Measurements from ENCODE around the gene GREB1. TPM values are rescaled to one million over a fixed set of nuclear protein-coding genes. Genes with fewer than 3 reads are reported as not detected.

Gene GREB1
- total and polyA plus RNA-seq, 2 experiments from 2014 or later = 12.0 to 35.0 TPM

GRCh38 chr2:11640132-11640531 lies 106.3 kb downstream of the GREB1 start:
- Mint-ChIP-seq H3K4me3 (no peak overlapping the region), H3K27me3 (ENCODE audit: insufficient read depth, low read depth, poor library complexity) (peaks cover 7% of the 10 kb centered on the region), H3K9me3 (no peaks in the 10 kb centered on the region), H3K4me1 (no peaks in the 10 kb centered on the region), H3K36me3 (ENCODE audit: low read depth) (peaks cover 47% of the 10 kb centered on the region), H3K27ac (peak overlapping the region; percentile 51; the same call in 1 of the 2 replicates)
- Histone ChIP-seq H2AFZ (no peak overlapping the region), H4K20me1 (replicated peaks; ENCODE audit: insufficient read depth) (no peaks in the 10 kb centered on the region), H3F3A (replicated peaks; ENCODE audit: low read depth) (no peaks in the 10 kb centered on the region), H3K4me2 (no peak overlapping the region), H3K4me1 (ENCODE audit: insufficient read depth) (no peaks in the 10 kb centered on the region), H3K27me3 (ENCODE audit: insufficient read depth) (no peaks in the 10 kb centered on the region), H3K79me2 (replicated peaks; ENCODE audit: insufficient read depth) (no peaks in the 10 kb centered on the region), H3K4me3 (no peak overlapping the region), H3K36me3 (ENCODE audit: insufficient read depth) (peaks cover 15% of the 10 kb centered on the region), H3K27ac (ENCODE audit: low read depth) (no peak overlapping the region), H3K9me2 (ENCODE audit: insufficient read depth) (no peaks in the 10 kb centered on the region)
- no peak for ATAC-seq
- TF ChIP-seq ZNF114 (CRISPR knock-in tag; IDR thresholded peaks at IDR 0.05) = no peak
- TF ChIP-seq ZNF331 (CRISPR knock-in tag; IDR thresholded peaks at IDR 0.05; ENCODE audit: low read depth) = no peak
- TF ChIP-seq CTCF (conservative IDR thresholded peaks at IDR 0.05; ENCODE audit: low read depth in 2 of 2) = no peak
- TF ChIP-seq NANOG (IDR thresholded peaks at IDR 0.05; ENCODE audit: borderline replicate concordance) = no peak
- TF ChIP-seq CREB1 (CRISPR knock-in tag; IDR thresholded peaks at IDR 0.05; ENCODE audit: low read depth) = no peak
- TF ChIP-seq ZNF462 (CRISPR knock-in tag; IDR thresholded peaks at IDR 0.05) = no peak
- TF ChIP-seq ETS1 (IDR thresholded peaks at IDR 0.05) = no peak
- no peak for TF ChIP-seq POLR2AphosphoS5 (IDR thresholded peaks at IDR 0.05; ENCODE audit: low read depth)
- no peak for TF ChIP-seq EZH2 (IDR thresholded peaks at IDR 0.05; ENCODE audit: low read depth, unreplicated experiment)
- DNase-seq (ENCODE audit: low spot score) = no peak
